GM23248 (cell line): ENCODE measurements around the gene SRRM4. TPM values are rescaled to one million over a fixed set of nuclear protein-coding genes. Genes with fewer than 3 reads are reported as not detected.

Experiments
- DNase-seq: peaks from one replicate; pipeline ENCODE4 v3.0.0-alpha.2; 2015
- H2AFZ ChIP-seq: fragments of 200-600 bp; sonication (generic); 2 replicates; pipeline ENCODE4 v1.6.1; 2016; ENCODE audit warnings: antibody characterized with exemption
- H3F3A ChIP-seq: fragments of 200-600 bp; sonication (generic); 2 replicates; pipeline ENCODE4 v1.6.1; 2016; ENCODE audit warnings: mild to moderate bottlenecking, antibody characterized with exemption, mixed run types; ENCODE audit not compliant: insufficient read depth
- H3K27ac ChIP-seq: fragments of 200-600 bp; sonication (generic); 2 replicates; pipeline ENCODE4 v1.5.1; 2016; ENCODE audit warnings: mild to moderate bottlenecking
- H3K27me3 ChIP-seq: fragments of 200-600 bp; sonication (generic); replicated peaks from 2 replicates; pipeline ENCODE4 v1.6.1; 2016; ENCODE audit warnings: mild to moderate bottlenecking; ENCODE audit not compliant: insufficient read depth
- H3K36me3 ChIP-seq: fragments of 200-600 bp; sonication (generic); 2 replicates; pipeline ENCODE4 v1.6.1; 2016; ENCODE audit warnings: low read depth, mild to moderate bottlenecking
- H3K4me1 ChIP-seq: fragments of 200-600 bp; sonication (generic); 2 replicates; pipeline ENCODE4 v1.6.1; 2016; ENCODE audit warnings: mild to moderate bottlenecking; ENCODE audit not compliant: insufficient read depth
- H3K4me2 ChIP-seq: fragments of 200-600 bp; sonication (generic); one replicate; pipeline ENCODE4 v1.6.1; 2016; ENCODE audit warnings: mild to moderate bottlenecking; ENCODE audit not compliant: unreplicated experiment
- H3K4me3 ChIP-seq: fragments of 200-600 bp; sonication (generic); 2 replicates; pipeline ENCODE4 v1.5.1; 2016; ENCODE audit warnings: mild to moderate bottlenecking
- H3K79me2 ChIP-seq: fragments of 200-600 bp; sonication (generic); 2 replicates; pipeline ENCODE4 v1.6.1; 2016; ENCODE audit warnings: mild to moderate bottlenecking; ENCODE audit not compliant: insufficient read depth
- H3K9ac ChIP-seq: fragments of 200-600 bp; sonication (generic); 2 replicates; pipeline ENCODE4 v1.6.1; 2016; ENCODE audit warnings: mild to moderate bottlenecking
- H3K9me2 ChIP-seq: fragments of 200-600 bp; sonication (generic); 2 replicates; pipeline ENCODE4 v1.6.1; 2016; ENCODE audit warnings: mixed run types, mild to moderate bottlenecking, moderate library complexity; ENCODE audit not compliant: insufficient read depth
- H3K9me3 ChIP-seq: fragments of 200-600 bp; sonication (generic); one replicate; pipeline ENCODE4 v1.6.1; 2017; ENCODE audit warnings: low read depth
- H4K20me1 ChIP-seq: fragments of 200-600 bp; sonication (generic); 2 replicates; pipeline ENCODE4 v1.6.0; 2016; ENCODE audit not compliant: insufficient read depth
- EZH2 ChIP-seq: fragments of 200-600 bp; sonication (generic); IDR thresholded peaks from 2 replicates; pipeline ENCODE4 v1.6.1; 2018; ENCODE audit warnings: antibody characterized with exemption, mild to moderate bottlenecking; ENCODE audit not compliant: insufficient read depth, poor library complexity, severe bottlenecking
- EZH2phosphoT487 ChIP-seq: fragments of 200-600 bp; sonication (generic); IDR thresholded peaks from 2 replicates; pipeline ENCODE4 v1.6.1; 2018; ENCODE audit warnings: antibody characterized with exemption, moderate library complexity, mild to moderate bottlenecking, low read depth; ENCODE audit not compliant: insufficient read depth
- WGBS, 2 experiments: methylation state at CpG; one replicate each; pipeline ENCODE4 v1.1.6; 2015 to 2017; ENCODE audit warnings: low lambda C conversion rate in 2 of 2, low coverage in 1 of 2; ENCODE audit errors: missing lambda C conversion rate in 2 of 2; 5-methylcytosine and 5-hydroxymethylcytosine counted together
- in situ Hi-C: fragments of 300-500 bp; cut with MboI; formaldehyde crosslinking; loops from 2 replicates; pipeline ENCODE4 v1.15.0; 2020
- polyA plus RNA-seq: library from polyadenylated mRNA; unstranded; fragments of >200 nt; fragmentation: Nextera tagmentation; extraction: Ambion mirVana; gene quantifications from 2 replicates; pipeline ENCODE4 v1.2.1, GENCODE V29; 2016
- total RNA-seq: library from RNA; depleted of rRNA; stranded (reverse); fragments of >200 nt; shearing (Covaris generic); gene quantifications from 2 replicates; pipeline ENCODE4 v1.2.3, GENCODE V29; 2014

The SRRM4 gene
- total and polyA plus RNA-seq, 2 experiments from 2014 or later: not detected

DNA sequence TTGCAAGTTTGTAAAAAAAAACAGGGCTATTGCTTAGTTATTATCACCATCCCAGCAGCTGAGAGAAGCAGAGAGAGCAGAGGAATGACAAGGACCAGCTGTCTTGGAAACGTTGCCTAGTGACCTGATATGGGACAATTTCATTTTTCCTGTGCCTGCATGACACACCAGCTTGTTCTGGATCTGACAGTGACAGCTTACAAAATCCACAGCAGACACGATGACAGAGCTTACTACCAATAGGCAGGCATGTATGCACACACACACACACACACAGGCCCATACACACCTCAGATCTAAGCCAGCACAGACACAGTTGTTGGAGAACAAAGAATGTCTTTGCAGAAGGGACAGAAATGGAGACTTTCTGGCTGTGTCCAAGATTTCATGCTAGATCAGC lies 222.8 kb downstream of the SRRM4 start:
- Histone ChIP-seq H3K4me2 (no peak overlapping the region), H3K4me1 (no peaks in the 10 kb centered on the region), H3F3A (no peaks in the 10 kb centered on the region), H3K9me3 (no peaks in the 10 kb centered on the region), H3K9ac (no peak overlapping the region), H3K27me3 (no peaks in the 10 kb centered on the region), H4K20me1 (no peaks in the 10 kb centered on the region), H3K9me2 (no peaks in the 10 kb centered on the region), H2AFZ (no peak overlapping the region), H3K27ac (no peak overlapping the region), H3K79me2 (no peaks in the 10 kb centered on the region), H3K4me3 (no peak overlapping the region), H3K36me3 (no peaks in the 10 kb centered on the region)
- no peak for DNase-seq
- in situ Hi-C loops: no loop called here
- WGBS, 2 experiments: 0 to 4% methylated on average over 2 of the region's 2 CpGs
- TF ChIP-seq EZH2 (no peak), EZH2phosphoT487 (no peak)

DNA sequence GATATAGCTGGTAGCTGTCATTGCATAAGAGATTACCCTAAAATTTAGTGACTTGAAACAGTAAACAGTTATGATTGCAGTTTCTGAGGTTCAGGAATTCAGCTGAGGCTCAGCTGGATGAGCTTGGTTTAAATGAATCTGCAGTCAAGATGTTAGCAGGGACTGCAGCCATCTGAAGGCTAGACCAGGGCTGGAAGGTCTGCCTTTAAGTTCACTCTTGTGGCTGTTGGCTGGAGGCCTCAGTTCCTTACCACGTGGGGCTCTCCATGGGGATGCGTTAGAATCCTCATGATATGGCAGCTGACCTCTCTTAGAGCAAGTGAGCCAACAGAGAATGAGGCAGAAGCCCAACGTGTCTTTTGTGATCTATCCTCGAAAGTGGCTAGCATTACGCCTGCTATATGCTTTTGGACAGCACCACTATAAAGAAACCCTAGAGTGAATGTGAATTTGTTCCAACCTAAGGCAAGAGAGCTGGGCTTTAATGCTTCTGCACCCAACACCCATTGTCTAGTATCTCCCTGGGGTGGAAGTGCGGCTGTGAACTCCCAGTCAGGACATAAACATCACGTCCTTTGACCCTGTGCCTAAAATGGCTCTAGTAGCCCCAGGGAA lies 223.4 kb downstream of the SRRM4 start:
- 35 to 39% methylated on average over 7 of the region's 7 CpGs for WGBS, 2 experiments
- H3K36me3 ChIP-seq: no peaks in the 10 kb centered on the region
- in situ Hi-C loops: no loop called here
- H3K9me2 ChIP-seq: no peaks in the 10 kb centered on the region
- no peak for DNase-seq
- no peaks in the 10 kb centered on the region for H3K79me2 ChIP-seq
- no peaks in the 10 kb centered on the region for H3K9me3 ChIP-seq
- H3K4me1 ChIP-seq: no peaks in the 10 kb centered on the region
- H2AFZ ChIP-seq: no peak overlapping the region
- no peaks in the 10 kb centered on the region for H3F3A ChIP-seq
- no peaks in the 10 kb centered on the region for H4K20me1 ChIP-seq
- H3K27me3 ChIP-seq: no peaks in the 10 kb centered on the region
- H3K27ac ChIP-seq: no peak overlapping the region
- H3K9ac ChIP-seq: no peak overlapping the region
- TF ChIP-seq EZH2phosphoT487 (no peak), EZH2 (no peak)
- no peak overlapping the region for H3K4me3 ChIP-seq
- no peak overlapping the region for H3K4me2 ChIP-seq

DNA sequence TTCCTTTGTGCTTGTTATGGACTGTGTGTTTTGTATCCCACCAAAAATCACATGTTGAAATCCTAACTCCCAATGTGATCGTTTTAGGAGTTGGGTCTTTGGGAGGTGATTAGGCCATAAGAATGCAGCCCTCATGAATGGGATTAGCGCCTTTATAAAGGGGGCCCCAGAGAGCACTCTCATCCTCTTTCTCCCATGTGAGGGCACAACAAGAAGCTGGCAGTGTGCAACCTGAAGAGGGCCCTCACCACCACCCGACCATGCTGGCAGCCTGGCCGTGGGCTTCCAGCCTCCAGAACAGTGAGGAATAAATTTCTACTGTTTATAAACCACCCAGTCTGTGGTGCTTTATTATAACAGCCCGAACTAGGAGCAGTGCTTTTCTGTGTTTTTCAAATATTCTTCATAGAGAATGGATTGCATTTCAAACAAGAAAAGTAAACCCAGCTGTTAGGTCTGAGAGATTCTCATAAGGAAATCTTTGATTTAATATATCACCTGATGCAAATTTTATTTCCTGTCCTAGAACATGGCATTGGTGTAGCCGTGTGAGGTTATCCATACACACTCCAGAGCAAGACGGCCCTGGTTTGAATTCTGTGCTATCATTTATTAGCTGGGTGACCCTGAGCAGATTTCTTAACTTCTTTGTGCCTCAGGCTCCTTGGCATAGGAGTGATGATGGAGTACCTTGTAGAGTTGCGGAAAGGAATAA lies 225.2 kb downstream of the SRRM4 start:
- H3K79me2 ChIP-seq: no peaks in the 10 kb centered on the region
- H3K9ac ChIP-seq: no peak overlapping the region
- H3F3A ChIP-seq: no peaks in the 10 kb centered on the region
- no peak overlapping the region for H2AFZ ChIP-seq
- TF ChIP-seq EZH2: no peak
- no peak for TF ChIP-seq EZH2phosphoT487
- H3K36me3 ChIP-seq: no peaks in the 10 kb centered on the region
- DNase-seq: no peak
- no peaks in the 10 kb centered on the region for H3K4me1 ChIP-seq
- H3K4me3 ChIP-seq: no peak overlapping the region
- H3K27ac ChIP-seq: no peak overlapping the region
- H3K9me3 ChIP-seq: no peaks in the 10 kb centered on the region
- WGBS, 2 experiments: 36 to 40% methylated on average over 8 of the region's 8 CpGs
- in situ Hi-C loops: no loop called here
- no peak overlapping the region for H3K4me2 ChIP-seq
- no peaks in the 10 kb centered on the region for H3K27me3 ChIP-seq
- H4K20me1 ChIP-seq: no peaks in the 10 kb centered on the region
- no peaks in the 10 kb centered on the region for H3K9me2 ChIP-seq

DNA sequence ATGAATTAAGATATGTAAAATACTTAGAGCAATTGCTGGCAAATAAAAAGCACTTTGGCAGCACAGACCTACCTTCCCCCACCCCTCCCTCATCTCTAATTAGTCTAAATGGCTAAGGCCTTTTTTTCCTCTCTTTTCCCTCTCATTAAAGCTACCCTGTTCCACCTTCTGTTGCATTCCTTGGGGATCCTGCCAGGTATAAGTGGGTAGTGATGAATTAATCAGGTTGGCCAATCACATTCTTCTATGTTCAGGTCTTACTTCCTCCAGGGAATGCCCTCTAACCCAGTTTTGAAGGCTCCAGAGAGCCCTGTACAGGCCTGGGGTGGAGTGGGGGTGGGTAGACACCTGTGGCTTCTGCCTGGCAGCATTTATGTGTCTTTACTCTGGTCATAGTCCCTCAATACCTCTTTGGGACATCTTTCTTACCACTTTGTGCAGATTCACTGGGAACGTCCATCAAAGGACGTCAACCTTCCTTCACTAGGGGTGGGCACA lies 225.8 kb downstream of the SRRM4 start:
- Histone ChIP-seq H3K4me1 (no peaks in the 10 kb centered on the region), H3K36me3 (no peaks in the 10 kb centered on the region), H4K20me1 (no peaks in the 10 kb centered on the region), H3K9me2 (no peaks in the 10 kb centered on the region), H3K4me2 (no peak overlapping the region), H3K79me2 (no peaks in the 10 kb centered on the region), H3K27me3 (no peaks in the 10 kb centered on the region), H2AFZ (no peak overlapping the region), H3K9me3 (no peaks in the 10 kb centered on the region), H3K4me3 (no peak overlapping the region), H3K27ac (no peak overlapping the region), H3K9ac (no peak overlapping the region), H3F3A (no peaks in the 10 kb centered on the region)
- no peak for DNase-seq
- WGBS, 2 experiments: 51 to 58% methylated on average over 2 of the region's 2 CpGs
- TF ChIP-seq EZH2phosphoT487 (no peak), EZH2 (no peak)
- in situ Hi-C loops: no loop called here
